Measurements from ENCODE around the gene AKR7A3.

DNA sequence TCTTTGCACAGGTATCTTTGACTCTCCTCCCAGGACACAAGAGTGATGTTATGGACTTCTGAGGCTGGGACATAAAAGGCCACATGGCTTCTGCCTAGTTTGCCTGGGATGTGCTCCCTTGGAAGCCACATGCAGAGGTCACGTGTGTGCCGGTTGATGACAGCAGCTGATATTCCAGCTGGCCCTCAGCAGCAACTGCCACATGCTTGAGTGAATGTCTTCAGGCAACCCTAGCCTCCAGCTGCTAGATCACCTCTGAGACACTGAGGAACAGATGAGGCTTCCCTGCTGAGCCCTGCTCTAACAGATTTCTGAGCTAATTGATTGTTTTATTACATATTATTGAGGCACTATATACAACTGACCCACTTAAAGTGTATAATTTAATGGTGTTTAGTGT, 11.6 kb upstream of the AKR7A3 start:
- TF ChIP-seq CTCF (IDR thresholded peaks at IDR 0.05), result no peak
- TF ChIP-seq USF2 (CRISPR knock-in tag; IDR thresholded peaks at IDR 0.05), result no peak
